Psoas muscle (tissue), 8 donors: ENCODE measurements around the gene NT5C1A. TPM values are rescaled to one million over a fixed set of nuclear protein-coding genes. Genes with fewer than 3 reads are reported as not detected.

Experiments used
- ATAC-seq, 4 donors: fragments of 200-7000 bp; cut with Tn5 transposase; one replicate each; pipeline ENCODE4 v1.9.1; 2020; ENCODE audit warnings: moderate library complexity in 3 of 4, mild to moderate bottlenecking in 2 of 4
- DNase-seq, 2 donors: peaks; one replicate each; pipeline ENCODE4 v3.0.0-alpha.2; 2020
- H3K27ac ChIP-seq: fragments of 200-600 bp; one replicate; pipeline ENCODE4 v1.8.0; 2022
- H3K27me3 ChIP-seq, 3 donors: fragments of 200-600 bp in 1 of 3; one replicate each; pipeline versions ENCODE4 v1.6.1 to v1.8.0; 2013 to 2022; ENCODE audit warnings: low read length in 2 of 3, mild to moderate bottlenecking in 2 of 3, moderate library complexity in 1 of 3; ENCODE audit not compliant: insufficient read depth in 3 of 3
- H3K36me3 ChIP-seq, 2 donors: fragments of 200-600 bp in 1 of 2; one replicate each; pipeline versions ENCODE4 v1.6.1 to v1.8.0; 2013 to 2022; ENCODE audit warnings: low read depth in 1 of 2, mild to moderate bottlenecking in 1 of 2, moderate library complexity in 1 of 2; ENCODE audit not compliant: insufficient read depth in 1 of 2
- H3K4me1 ChIP-seq: fragments of 200-600 bp; one replicate; pipeline ENCODE4 v1.8.0; 2022
- H3K4me3 ChIP-seq: fragments of 200-600 bp; one replicate; pipeline ENCODE4 v1.8.0; 2022; ENCODE audit warnings: mild to moderate bottlenecking
- H3K9me3 ChIP-seq: fragments of 200-600 bp; one replicate; pipeline ENCODE4 v1.8.0; 2022
- CTCF ChIP-seq: fragments of 200-600 bp; IDR thresholded peaks from one replicate; pipeline ENCODE4 v1.8.0; 2022; ENCODE audit warnings: antibody characterized with exemption
- WGBS, 3 donors: extraction: QIAGEN DNeasy Blood & Tissue Kit; methylation state at CpG; one replicate each; pipeline versions ENCODE4 v1.1.6 to v1.1.7; 2013; 5-methylcytosine and 5-hydroxymethylcytosine counted together
- intact Hi-C, 2 donors: fragments of 100-400 bp; cut with DNase I; formaldehyde crosslinking; loops; one replicate each; pipeline versions ENCODE4 v1.11.0 to v1.14.2; 2022
- polyA plus RNA-seq, 3 donors: library from polyadenylated mRNA; stranded (reverse); fragments of 200-250 nt; gene quantifications; one replicate each; pipeline ENCODE4 v1.2.3, GENCODE V29; 2013
- total RNA-seq, 4 donors: library from RNA; stranded (reverse); fragmentation: NEBNext Ultra II Directional in 2 of 4; extraction: Animal tissue kit (Norgen Biotek cat#: 25700) in 2 of 4; gene quantifications; one replicate each; pipeline versions ENCODE4 v1.2.1 to v1.2.4, GENCODE V29; 2021 to 2023
- donor health status: healthy with polysubstance abuse.
- donor health status: DM: no; HTN: no; CAD: no; lungs with moderate emphysema.
- donor health status: Bipolar disorder and iron deficiency.
- donor health status: healthy.
- donor health status: DM: yes; HTN: yes; CAD: no.
- donor health status: DM: no; HTN: no; CAD: no.
- donor health status: DM: no; HTN: no; CAD: no.
- donor health status: DM: yes; HTN: yes; CAD: no.

Gene NT5C1A
- total and polyA plus RNA-seq, 7 donors: 1.2 to 112 (median 35.0) TPM

- peaks cover 0 to 13% (median 5%) of the 10 kb centered on the region in 3 donors for H3K27me3 ChIP-seq
- WGBS, 3 donors: 24 to 30% (median 26%) methylated on average over 50 to 61 of the region's 62 CpGs
- H3K4me3 ChIP-seq: no peak overlapping the region
- ATAC-seq (peak in 1 of 4 donors; percentile 43), DNase-seq (no peak)
- no peaks in the 10 kb centered on the region for H3K9me3 ChIP-seq
- no peak overlapping the region for H3K27ac ChIP-seq
- TF ChIP-seq CTCF: no peak
- no peaks in the 10 kb centered on the region for H3K36me3 ChIP-seq
- intact Hi-C loops: no loop called here
- no peaks in the 10 kb centered on the region for H3K4me1 ChIP-seq
Measured at GRCh38 chr1:39683591-39684312, 11.8 kb upstream of the NT5C1A start.

GRCh38 chr1:39681999-39682398 lies 10.1 kb upstream of the NT5C1A start:
- no peak overlapping the region for H3K4me3 ChIP-seq
- peaks cover 0 to 13% (median 5%) of the 10 kb centered on the region in 3 donors for H3K27me3 ChIP-seq
- intact Hi-C loops: no loop called here
- no peak for DNase-seq
- H3K27ac ChIP-seq: no peak overlapping the region
- H3K9me3 ChIP-seq: no peaks in the 10 kb centered on the region
- 83 to 96% (median 91%) methylated on average over 1 of the region's 1 CpG for WGBS, 3 donors
- no peaks in the 10 kb centered on the region for H3K36me3 ChIP-seq
- ATAC-seq: no peak
- no peak for TF ChIP-seq CTCF
- H3K4me1 ChIP-seq: peaks cover 4% of the 10 kb centered on the region

GRCh38 chr1:39681294-39681693 lies 9.4 kb upstream of the NT5C1A start:
- intact Hi-C loops: no loop called here
- no peak overlapping the region for H3K4me3 ChIP-seq
- H3K4me1 ChIP-seq: peaks cover 11% of the 10 kb centered on the region
- no peaks in the 10 kb centered on the region for H3K9me3 ChIP-seq
- H3K27me3 ChIP-seq: peaks cover 0 to 13% (median 5%) of the 10 kb centered on the region in 3 donors
- no peaks in the 10 kb centered on the region for H3K36me3 ChIP-seq
- 81 to 90% (median 84%) methylated on average over 3 of the region's 3 CpGs for WGBS, 3 donors
- DNase-seq (no peak), ATAC-seq (no peak)
- no peak overlapping the region for H3K27ac ChIP-seq
- TF ChIP-seq CTCF: no peak

GRCh38 chr1:39680751-39681150 lies 8.8 kb upstream of the NT5C1A start:
- WGBS, 3 donors: 74 to 80% (median 79%) methylated on average over 4 of the region's 4 CpGs
- Histone ChIP-seq H3K36me3 (no peaks in the 10 kb centered on the region), H3K27ac (no peak overlapping the region), H3K4me3 (no peak overlapping the region), H3K27me3 (peaks cover 0 to 13% (median 5%) of the 10 kb centered on the region in 3 donors), H3K9me3 (no peaks in the 10 kb centered on the region), H3K4me1 (peaks cover 12% of the 10 kb centered on the region)
- no peak for TF ChIP-seq CTCF
- no peak for ATAC-seq
- DNase-seq: no peak
- intact Hi-C loops: no loop called here

- no peaks in the 10 kb centered on the region for H3K36me3 ChIP-seq
- DNase-seq: no peak
- H3K9me3 ChIP-seq: no peaks in the 10 kb centered on the region
- no peak overlapping the region for H3K27ac ChIP-seq
- 66 to 75% (median 68%) methylated on average over 2 of the region's 2 CpGs for WGBS, 3 donors
- no peak for ATAC-seq
- no peak for TF ChIP-seq CTCF
- H3K4me1 ChIP-seq: peaks cover 20% of the 10 kb centered on the region
- H3K4me3 ChIP-seq: no peak overlapping the region
- H3K27me3 ChIP-seq: peaks cover 0 to 8% (median 5%) of the 10 kb centered on the region in 3 donors
- intact Hi-C loops: no loop called here
Measured at GRCh38 chr1:39679821-39680220, 7.9 kb upstream of the NT5C1A start.
